GM11168 (cell line): ENCODE measurements around the gene PNMT.

Source experiments
- in situ Hi-C: fragments of 300-500 bp; cut with MboI; formaldehyde crosslinking; loops from one replicate; pipeline ENCODE4 v1.12.0; 2022; ENCODE audit warnings: low sequenced_read_pairs; ENCODE audit not compliant: unreplicated experiment

Gene PNMT

DNA sequence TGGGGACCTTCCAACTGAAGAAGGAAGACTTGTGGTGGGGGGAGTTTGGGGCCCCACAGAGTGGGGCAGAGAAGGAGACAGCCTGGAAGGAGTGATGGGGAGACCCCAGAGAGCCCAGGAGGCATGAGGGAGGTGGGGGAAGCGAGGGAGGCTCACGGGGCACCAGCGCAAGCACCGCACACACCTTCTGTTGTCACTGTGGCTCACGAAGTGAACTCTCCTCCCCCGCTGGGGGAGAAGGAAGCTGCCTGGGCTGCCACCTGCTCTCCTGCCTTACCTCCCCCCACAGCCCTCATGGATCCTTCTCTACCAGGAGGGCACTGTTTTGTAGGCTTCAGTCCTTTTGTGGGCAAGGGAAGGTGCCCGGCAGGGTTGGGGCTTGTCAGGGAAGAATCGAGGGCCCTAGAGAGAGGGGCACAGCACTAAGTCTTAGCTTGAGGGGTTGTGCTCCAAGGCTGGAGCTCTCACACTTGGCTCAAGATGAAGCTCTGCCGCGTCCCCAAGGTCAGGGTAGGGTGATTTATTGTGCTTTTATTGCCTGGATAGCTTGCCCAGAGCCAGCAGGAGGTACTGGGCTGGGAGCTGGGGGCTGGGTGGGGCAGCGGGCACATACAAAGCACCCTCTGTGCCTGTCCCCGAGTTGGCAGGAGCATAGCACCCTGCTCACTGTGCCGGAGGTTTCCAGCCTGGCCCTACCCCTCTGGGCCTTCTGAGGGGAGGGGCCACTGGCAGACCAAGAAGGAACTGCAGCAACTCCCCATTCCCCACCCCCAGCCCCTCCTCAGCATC lies 35.9 kb upstream of the PNMT start:
- in situ Hi-C loops = loop anchor here (10.0 kb wide), 1 partner anchor 122 kb away; no protein-coding TSS in a partner anchor

DNA sequence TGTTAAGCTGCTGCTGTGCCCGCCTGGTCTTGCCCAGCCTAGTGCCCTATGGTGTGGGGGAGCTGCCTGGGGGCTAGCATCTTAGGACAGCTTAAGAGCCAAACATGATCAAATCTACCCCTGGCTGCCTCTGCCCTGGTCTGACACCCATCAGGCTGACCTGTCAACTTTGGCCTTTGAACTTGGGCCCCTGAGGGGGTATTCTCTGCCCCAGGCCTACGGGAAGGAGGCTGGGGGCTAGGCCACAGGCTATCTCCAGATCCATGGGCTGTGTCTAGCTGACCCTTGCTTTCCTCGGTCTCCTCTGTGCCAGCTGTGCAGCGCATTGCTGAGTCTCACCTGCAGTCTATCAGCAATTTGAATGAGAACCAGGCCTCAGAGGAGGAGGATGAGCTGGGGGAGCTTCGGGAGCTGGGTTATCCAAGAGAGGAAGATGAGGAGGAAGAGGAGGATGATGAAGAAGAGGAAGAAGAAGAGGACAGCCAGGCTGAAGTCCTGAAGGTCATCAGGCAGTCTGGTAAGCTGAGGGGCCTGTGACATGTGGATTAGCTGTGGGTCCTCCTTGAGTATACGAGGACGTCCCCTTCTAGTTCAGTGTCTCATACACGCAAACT lies 34.6 kb upstream of the PNMT start:
- in situ Hi-C loops = loop anchor here (10.0 kb wide), 1 partner anchor 121 kb away; no protein-coding TSS in a partner anchor

DNA sequence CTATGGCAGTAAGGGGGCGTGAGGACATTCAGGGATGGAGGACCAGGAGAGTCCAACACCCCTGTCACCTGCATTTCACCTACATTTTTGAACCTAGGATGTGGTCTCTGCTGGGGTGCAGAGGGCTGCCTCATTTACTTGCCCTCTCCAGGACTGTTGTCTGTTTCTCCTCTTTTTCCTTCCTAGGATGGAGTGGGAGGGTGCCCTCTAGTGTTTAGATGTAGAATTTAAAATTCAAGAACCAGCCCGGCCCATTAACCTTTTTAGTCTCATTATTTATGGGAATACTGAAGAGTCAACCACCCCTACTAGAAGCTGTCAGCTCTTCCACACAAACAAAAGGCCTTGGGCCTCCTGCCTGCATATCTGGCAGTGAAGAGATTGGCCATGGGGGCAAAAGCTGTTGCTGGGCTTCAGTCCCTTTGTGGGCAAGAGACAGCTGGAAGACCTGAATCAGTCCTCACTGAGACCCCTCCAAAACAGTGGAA lies 33.8 kb upstream of the PNMT start:
- in situ Hi-C loops = loop anchor here (10.0 kb wide), 1 partner anchor 120 kb away; no protein-coding TSS in a partner anchor

DNA sequence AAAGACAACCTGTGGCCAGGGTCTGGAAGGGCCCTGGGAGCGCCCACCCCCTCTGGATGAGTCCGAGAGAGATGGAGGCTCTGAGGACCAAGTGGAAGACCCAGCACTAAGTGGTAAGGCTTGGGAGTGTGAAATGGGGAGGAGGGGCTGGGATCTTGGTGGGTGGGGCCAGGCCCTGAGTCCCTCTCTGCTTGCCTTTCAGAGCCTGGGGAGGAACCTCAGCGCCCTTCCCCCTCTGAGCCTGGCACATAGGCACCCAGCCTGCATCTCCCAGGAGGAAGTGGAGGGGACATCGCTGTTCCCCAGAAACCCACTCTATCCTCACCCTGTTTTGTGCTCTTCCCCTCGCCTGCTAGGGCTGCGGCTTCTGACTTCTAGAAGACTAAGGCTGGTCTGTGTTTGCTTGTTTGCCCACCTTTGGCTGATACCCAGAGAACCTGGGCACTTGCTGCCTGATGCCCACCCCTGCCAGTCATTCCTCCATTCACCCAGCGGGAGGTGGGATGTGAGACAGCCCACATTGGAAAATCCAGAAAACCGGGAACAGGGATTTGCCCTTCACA lies 32.6 kb upstream of the PNMT start:
- in situ Hi-C loops = loop anchor here (10.0 kb wide), 1 partner anchor 119 kb away; no protein-coding TSS in a partner anchor

DNA sequence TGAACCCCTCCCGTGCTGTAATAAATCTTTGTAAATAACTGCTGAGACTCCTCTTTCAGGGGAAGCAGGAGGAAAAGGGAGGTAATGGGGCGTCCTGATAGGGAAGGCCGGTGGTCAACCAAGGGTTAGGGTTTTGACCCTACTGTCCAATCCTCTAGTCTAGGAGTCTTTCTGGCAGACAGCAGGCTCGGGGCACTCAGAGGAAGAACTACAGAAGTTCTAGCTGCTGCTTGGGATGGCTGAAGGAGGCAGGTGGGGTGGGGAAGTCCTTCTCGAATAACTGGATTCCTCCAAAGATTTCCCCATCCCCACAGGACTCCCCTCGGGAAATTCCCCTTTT lies 31.7 kb upstream of the PNMT start:
- in situ Hi-C loops = loop anchor here (10.0 kb wide), 1 partner anchor 118 kb away; no protein-coding TSS in a partner anchor

DNA sequence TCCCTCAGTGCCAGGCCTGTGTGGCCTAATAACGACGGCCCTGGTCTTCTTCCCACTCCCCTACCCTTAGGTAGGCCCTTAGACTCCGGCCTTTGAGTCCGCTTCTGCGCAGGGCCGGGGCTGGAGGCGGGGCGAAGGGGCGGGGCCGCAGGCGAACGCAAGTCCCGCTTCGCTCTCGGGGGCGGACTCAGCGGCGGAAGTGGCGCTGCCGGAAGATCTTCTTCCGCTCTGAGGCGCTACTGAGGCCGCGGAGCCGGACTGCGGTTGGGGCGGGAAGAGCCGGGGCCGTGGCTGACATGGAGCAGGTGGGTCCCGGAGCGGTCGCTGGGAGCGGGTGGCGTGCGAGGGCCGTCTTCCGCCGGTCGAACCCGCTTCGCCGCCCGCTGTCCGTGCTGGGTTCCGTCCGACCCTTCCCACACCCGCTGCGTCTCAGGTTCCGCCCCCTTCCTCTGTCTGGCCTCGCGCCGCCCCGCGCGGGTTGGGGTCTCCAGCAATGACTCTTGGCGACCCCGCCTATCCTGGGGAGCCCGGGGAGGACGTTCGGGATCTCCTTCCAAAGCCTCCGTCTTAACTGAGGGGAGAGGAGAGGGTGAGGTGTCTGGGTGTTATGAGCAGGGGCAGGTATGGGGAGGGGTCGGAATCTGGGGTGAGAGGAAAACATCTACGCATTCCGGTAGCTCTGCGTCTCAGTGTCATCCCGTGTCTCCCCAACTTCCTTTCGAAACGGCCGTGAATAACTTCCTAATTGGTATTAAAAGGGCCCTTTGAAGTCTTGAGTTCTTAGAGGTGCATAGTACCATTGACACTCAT lies 31.1 kb upstream of the PNMT start, which contains the start of gene STARD3:
TSS of gene STARD3 (plus strand) at position 218 of the 810 bp plus-strand sequence. CDS start 16,388 bp downstream, outside the sequence.
- in situ Hi-C loops = loop anchor here (10.0 kb wide), 1 partner anchor 118 kb away; no protein-coding TSS in a partner anchor

DNA sequence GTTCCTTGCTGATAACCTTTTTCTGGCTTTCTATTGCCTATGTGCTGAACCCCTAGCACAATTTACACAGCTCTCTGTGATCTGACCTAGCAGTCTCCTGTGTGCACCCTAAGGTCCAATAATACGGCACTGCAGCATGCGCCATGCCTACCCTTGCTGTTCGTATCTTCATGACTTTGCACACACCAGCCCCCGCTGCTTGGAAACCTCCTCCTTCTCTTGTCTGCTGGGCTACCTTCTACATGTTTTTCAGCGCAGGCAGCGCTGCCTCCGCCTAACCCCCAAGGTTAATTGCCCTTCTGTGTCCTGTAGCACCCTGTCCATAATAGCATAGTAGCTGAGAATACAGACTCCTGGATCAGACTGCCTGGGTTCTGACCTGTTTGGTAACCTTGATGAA lies 29.9 kb upstream of the PNMT start:
- in situ Hi-C loops = loop anchor here (10.0 kb wide), 1 partner anchor 116 kb away; no protein-coding TSS in a partner anchor

DNA sequence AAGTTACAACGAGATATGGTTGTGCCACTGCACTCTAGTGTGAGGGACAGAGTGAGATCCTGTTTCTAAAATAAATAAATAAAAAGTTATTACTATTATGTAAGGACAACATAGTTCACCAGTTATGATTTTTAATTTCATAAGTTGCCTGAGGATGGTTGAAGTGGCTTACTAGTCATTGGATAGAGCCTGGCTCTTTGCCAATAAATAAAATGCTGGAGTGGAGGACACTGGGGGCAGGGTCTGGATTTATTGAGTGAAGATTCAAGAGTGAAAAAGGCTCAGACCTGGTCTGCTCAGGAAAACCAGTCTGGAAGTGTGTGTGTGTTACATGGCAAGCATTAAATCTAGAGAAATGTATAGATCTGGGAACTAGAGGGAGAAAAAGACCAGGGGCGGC lies 29.2 kb upstream of the PNMT start:
- in situ Hi-C loops = loop anchor here (10.0 kb wide), 1 partner anchor 116 kb away; no protein-coding TSS in a partner anchor

DNA sequence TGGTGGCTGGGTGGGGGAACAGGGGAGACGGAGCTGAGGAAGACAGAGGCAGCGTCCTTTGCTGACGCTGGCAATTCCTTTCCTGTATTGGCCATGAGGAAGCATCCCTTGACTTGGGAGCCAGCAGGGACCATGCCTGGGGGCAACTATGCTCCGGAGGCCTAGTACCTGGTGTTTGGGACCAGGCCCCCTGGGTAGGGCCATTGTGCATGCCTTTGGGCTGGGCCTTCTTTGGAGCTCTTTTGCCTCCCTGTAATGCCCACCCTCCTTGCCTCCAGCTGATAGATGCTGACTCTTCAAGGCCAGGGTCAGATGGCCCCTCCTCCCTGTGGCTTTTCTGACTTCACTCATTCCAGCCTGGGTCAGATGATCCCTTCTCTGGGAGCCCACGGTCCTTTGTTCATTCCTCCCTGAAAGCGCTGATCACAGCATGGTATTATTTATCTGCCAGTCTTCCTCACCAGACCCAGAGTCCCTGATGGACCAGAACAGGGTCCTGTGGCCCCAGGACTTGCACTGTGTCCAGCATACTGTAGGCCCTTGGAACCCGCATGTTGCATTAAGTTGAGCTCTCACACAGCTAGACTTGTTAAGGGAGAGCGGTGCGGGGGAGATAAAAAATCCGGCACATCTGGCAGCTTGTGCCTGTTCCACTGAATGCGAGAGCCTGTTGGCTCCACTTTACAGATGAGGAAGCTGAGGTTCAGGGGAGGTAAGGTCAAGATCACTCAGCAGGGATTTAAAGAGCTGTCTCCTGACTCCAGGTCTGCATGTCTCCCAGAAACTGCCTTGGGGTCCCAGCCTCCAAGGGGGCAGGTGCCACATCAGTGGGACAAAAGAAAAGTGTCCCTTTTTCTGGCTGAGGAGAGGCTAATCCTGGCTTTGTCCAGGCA lies 28.4 kb upstream of the PNMT start:
- in situ Hi-C loops = loop anchor here (10.0 kb wide), 1 partner anchor 115 kb away; no protein-coding TSS in a partner anchor

DNA sequence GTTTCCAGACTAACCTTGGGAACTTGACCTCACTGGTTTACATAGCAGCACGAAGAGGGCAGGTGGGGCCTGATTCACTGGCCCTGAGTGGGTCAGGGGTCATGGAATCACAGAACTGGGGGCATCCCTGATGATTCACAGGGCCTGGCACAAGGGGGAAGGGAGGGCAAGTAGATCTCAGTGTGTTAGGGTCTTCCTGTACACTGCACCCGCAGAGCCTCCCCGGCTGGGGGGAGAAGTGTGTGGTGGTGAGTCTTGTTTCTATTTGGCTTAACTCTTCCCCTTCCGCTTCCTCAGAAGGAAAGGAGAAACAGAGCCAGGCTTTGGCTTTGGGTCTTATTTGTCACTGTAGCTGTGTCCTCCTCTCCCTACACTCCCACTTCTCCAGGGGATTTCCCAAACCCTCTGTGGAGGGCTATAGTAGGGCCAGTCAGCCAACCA lies 27.6 kb upstream of the PNMT start:
- in situ Hi-C loops = no loop called here

DNA sequence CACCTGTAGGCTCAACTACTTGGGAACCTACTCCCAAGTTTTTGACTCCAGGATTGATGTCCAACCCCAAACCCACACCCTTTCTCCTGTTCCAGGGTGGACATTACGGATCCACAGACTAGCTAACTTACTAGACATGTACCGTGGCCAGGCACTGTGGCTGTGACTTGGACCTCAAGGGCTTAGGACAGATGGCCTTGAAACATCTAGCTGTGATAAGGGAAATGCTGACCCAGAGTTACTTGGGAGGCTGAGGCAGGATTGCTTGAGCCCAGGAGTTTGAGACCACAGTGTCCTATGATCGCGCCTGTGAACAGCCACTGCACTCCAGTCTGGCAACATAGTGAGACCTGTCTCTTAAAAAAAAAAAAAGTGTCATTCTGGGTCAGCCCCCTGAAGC lies 27.2 kb upstream of the PNMT start:
- in situ Hi-C loops = no loop called here

DNA sequence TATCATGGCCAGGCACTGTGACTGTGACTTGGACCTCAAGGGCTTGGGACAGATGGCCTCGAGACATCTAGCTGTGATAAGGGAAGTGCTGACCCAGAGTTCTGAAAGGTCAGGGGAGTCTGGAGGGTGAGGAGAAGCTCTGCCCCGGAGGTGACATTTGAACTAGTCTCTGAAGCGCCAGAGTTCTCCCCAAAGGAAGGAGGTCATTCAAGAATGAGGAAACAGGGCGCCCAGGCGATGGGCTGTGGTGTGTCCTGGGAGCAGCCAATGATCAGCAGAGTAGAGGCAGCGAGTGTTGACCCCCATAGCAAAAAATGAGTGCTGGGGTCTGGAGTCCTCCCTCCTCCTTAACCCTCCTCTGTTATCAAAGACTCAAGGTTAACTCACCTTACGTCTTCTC lies 26.4 kb upstream of the PNMT start:
- in situ Hi-C loops = no loop called here

DNA sequence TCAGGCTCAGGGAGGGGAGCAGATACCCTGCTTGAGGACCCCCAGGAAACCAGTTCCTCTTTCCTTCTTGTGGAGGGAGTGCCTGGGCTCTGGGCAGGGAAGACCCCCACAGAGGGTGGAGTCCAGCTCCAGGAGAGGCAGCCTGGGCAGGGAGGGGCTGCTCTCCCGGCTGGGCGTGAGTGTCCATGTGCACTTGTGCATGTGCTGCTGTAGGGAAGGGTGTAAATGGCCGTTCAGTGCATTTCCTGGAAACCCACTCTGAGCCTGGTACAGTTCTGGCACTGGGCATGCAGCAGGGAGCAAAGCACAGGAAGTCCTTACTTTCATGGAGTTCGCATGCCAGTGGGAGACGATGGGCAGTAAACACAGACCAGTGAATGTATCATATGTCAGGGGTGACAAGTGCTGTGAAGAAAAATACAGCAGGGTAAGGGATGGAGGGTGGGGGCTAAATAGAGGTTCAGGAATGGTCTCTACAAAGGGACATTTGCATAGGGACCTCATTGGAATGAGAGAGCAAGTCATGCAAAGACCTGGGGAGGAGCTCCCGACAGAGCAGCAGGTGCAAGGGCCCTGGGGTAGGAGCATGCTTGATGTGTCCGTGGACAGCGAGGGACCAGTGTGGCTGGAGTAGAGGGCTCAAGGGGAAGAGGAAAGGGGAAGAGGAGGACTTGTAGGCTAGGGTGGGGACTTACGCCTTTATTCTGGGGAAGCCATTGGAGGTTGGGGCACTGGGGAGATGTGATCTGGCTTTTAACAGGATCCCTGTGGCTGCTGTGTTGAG lies 25.8 kb upstream of the PNMT start:
- in situ Hi-C loops = no loop called here

DNA sequence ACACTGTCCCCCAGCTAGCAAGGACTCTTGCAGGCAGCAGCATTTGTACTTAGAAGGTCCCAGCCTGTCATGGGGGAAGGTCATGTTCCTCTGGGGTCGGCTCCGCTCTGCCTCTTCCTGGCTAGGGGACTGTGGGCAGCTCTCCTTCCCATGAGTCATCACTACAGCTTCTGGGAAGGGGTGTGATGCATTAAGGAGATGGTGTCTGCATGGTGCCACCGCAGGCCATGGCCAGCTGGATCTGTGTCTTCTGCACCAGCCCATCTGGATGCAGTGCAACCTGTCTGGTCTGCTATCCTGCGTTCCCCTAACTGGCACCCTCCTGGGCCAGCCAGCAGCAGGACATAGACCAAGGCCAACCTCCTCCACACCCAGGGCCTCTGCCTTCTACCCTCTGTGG lies 25.0 kb upstream of the PNMT start:
- in situ Hi-C loops = no loop called here

DNA sequence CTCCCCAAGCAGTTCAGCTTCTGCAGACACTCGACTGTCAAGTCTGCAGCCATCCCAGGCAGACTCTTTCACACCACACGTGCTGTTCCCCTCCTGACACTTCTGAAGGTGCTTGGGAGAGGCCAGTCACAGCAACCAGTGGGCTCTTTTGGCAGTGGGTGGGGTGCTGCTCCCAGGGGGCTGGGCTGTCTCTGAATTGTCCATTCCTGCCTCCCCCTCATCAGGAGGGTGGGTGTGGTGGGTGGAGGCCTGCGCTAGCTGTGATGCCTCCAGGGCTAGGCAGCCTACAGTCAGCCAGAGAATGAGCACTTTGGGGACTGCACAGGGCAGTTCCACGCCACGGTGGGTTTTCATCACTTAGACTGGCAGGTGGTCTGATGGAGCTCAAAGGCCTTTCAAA lies 21.0 kb upstream of the PNMT start:
- in situ Hi-C loops = no loop called here

DNA sequence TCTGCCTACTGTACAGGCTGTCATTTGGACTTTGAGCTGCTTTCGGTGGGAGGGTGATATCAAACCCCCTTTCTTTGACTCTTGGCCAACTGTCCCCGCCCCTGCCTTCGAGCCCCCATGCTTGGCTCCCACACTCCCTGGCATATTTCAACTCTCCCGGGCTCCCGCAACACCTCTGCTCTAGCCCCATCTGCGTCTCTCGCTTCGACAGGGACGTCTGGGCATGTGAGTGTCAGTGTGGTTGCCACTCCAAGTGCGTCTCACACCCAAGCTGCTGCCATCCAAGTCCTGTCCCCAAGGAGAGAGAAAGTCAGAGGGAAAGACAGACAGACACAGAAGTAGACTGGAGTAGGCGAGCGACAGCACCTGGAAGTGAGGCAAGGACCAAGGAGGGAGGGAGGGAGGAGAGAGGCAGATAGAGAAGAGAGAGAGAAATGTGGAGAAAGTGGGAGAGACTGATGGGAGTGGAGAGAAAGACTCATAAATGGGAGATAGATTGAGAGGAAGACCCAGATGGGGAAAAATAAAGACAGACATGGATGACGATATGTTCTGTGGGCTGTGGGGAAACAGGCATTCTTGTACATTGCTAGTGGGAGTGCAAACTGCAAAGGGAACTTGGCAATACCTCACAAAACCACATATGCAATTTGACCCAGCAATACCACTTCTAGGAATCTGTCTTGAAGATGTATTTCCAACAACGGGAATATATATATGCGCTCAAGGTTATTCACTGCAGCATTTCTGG lies 19.5 kb upstream of the PNMT start:
- in situ Hi-C loops = no loop called here

DNA sequence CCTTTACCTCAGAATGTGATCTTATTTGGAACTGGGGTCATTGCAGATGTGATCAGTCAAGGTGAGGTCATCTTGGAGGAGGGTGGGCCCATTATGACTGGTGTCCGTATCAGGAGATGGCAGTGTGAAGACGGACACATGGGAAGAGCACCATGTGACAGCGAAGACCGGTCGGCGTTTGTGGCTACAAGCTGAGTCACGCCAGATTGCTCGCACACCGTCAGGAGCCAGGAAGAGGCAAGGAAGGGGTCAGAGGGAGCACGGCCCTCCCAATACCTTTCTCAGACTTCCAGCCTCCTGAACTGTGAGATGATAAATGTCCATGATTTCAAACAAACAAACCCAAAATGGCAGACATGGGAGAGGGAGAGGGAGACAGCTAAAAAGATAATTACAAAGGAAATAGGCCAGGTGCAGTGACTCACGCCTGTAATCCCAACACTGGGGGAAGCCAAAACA lies 18.1 kb upstream of the PNMT start:
- in situ Hi-C loops = no loop called here
